Vagina (tissue), 2 donors: ENCODE results near the gene TICAM1.

Experiments
- CTCF ChIP-seq, 3 experiments: fragments of 450-650 bp in 2 of 3; fragments of 200-600 bp in 1 of 3; sonication (generic) in 1 of 3; IDR thresholded peaks; one replicate each; pipeline ENCODE4 v1.5.1; 2017 to 2019; ENCODE audit warnings: antibody characterized with exemption in 3 of 3, mild to moderate bottlenecking in 2 of 3, moderate library complexity in 2 of 3
- POLR2A ChIP-seq, 2 donors: fragments of 450-650 bp; IDR thresholded peaks; one replicate each; pipeline ENCODE4 v1.6.1; 2017; ENCODE audit warnings: antibody characterized with exemption in 2 of 2, mild to moderate bottlenecking in 2 of 2, moderate library complexity in 2 of 2
- POLR2AphosphoS5 ChIP-seq, 2 donors: sonication (generic); formaldehyde crosslinking; IDR thresholded peaks; one replicate each; pipeline ENCODE4 v1.9.0; 2017; ENCODE audit warnings: antibody characterized with exemption in 2 of 2, mild to moderate bottlenecking in 2 of 2, low read depth in 1 of 2; ENCODE audit not compliant: insufficient read depth in 1 of 2

DNA sequence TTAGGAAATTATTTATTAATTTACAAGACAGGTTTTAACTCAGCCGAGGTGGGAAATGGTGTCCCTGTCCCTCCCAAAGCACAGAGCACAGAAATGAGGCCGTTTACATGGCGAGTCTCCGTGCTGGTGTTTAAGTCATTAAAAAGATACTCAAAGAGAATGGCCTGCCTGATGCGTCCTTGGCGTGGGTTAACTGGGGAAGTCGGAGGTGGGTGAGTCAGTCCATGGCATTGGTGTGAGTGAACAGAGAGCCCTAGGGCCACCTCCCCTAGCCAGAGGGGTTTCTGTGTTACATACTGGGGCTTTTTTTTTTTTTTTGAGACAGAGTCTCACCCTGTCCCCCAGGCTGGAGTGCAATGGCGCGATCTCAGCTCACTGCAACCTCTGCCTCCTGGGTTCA, 36.1 kb downstream of the TICAM1 start:
- TF ChIP-seq POLR2A (IDR thresholded peaks at IDR 0.05), result no peak
- TF ChIP-seq POLR2AphosphoS5 (IDR thresholded peaks at IDR 0.05; ENCODE audit: insufficient read depth in 1 of 2, low read depth in 1 of 2), result no peak
- no peak for TF ChIP-seq CTCF (IDR thresholded peaks at IDR 0.05)
